ENCODE results near the gene SPOCD1. TPM values are rescaled to one million over a fixed set of nuclear protein-coding genes. Genes with fewer than 3 reads are reported as not detected.

Gene SPOCD1
- total RNA-seq, 1 experiment from 2014 or later: 0.66 TPM

GRCh38 chr1:31790140-31790539 is 25.7 kb downstream of the SPOCD1 start:
- H3K4me3 ChIP-seq (ENCODE audit: low read depth, low read length): no peak overlapping the region
- no TSS peak for BruUV-seq (replicated peaks)
- H3K27me3 ChIP-seq (replicated peaks; ENCODE audit: control insufficient read depth, insufficient read depth, low read length): no peaks in the 10 kb centered on the region
- POLR2A ChIA-PET: no interaction called here
- TF ChIP-seq, protein P1, sequence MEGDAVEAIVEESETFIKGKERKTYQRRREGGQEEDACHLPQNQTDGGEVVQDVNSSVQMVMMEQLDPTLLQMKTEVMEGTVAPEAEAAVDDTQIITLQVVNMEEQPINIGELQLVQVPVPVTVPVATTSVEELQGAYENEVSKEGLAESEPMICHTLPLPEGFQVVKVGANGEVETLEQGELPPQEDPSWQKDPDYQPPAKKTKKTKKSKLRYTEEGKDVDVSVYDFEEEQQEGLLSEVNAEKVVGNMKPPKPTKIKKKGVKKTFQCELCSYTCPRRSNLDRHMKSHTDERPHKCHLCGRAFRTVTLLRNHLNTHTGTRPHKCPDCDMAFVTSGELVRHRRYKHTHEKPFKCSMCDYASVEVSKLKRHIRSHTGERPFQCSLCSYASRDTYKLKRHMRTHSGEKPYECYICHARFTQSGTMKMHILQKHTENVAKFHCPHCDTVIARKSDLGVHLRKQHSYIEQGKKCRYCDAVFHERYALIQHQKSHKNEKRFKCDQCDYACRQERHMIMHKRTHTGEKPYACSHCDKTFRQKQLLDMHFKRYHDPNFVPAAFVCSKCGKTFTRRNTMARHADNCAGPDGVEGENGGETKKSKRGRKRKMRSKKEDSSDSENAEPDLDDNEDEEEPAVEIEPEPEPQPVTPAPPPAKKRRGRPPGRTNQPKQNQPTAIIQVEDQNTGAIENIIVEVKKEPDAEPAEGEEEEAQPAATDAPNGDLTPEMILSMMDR (IDR thresholded peaks at IDR 0.05; ENCODE audit: insufficient read depth in 1 of 2, low read depth in 1 of 2, low read length in 1 of 2, severe bottlenecking in 1 of 2, unreplicated experiment in 1 of 2): no peak
- no peaks in the 10 kb centered on the region for H3K27me3 Mint-ChIP-seq (ENCODE audit: insufficient read depth, unreplicated experiment)
- intact Hi-C loops (cut with micrococcal nuclease; ENCODE audit: unreplicated experiment): no loop called here
- H3K4me1 Mint-ChIP-seq (ENCODE audit: low read depth, unreplicated experiment): no peaks in the 10 kb centered on the region
- CTCF ChIA-PET: interaction anchor here (1.2 to 2.0 kb wide), 3 partner anchors 45 to 174 kb away, joined by 3 to 16 read pairs (median 12); no protein-coding TSS in a partner anchor
- no peaks in the 10 kb centered on the region for H3K36me3 Mint-ChIP-seq (ENCODE audit: insufficient read depth, unreplicated experiment)
- no peak overlapping the region for H3K4me3 Mint-ChIP-seq (ENCODE audit: unreplicated experiment)
- DNase-seq: peak in 1 of 2 experiments; percentile 7
- no peaks in the 10 kb centered on the region for H3K9me3 Mint-ChIP-seq (ENCODE audit: unreplicated experiment)
- H3K36me3 ChIP-seq (ENCODE audit: control insufficient read depth, insufficient read depth, low read length): no peaks in the 10 kb centered on the region
- H3K4me1 ChIP-seq: 0 out of 2 replicates have a peak, but pooled peaks cover 7% of the 10 kb centered on the region
- no peak overlapping the region for H3K27ac Mint-ChIP-seq (ENCODE audit: unreplicated experiment)
- H3K9me3 ChIP-seq: no peaks in the 10 kb centered on the region

DNA sequence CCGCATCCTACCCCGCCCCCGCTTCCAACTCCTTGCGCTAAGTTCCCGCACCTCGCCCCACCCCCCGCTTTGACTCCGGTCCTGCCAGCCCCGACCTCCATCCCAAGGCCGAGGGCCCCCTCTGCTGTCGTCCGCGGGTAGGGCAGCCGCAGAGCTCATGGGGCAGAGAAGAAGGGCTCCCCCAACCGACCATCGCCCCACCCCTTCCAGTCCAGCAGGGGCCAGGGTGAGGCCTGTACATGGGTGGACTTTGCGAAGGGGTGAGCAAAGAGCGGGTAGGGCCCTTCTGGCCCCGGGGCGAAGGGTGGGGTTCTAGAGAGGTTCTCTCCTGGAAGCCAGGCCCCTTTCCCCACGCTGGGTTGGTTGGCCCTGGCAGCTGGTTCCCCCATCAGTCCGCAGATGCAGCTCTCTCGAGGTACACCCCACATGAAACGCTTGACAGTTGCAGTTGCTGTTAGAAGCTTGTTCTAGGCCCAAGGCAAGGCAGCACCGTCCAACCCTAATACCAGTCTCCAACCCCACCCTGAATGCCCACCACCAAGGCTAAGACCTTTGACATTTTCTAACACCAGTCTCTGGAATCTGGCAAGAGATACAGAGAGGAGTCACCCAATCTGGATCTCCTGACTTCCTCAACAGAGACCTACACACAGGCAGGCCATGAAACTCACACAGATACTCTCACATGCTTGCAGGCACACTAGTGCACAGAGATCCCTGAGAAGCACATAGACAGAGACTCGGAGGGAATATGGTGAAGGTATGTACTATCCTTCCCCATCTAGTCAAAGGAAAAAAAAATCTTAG is 26.4 kb downstream of the SPOCD1 start:
- no peaks in the 10 kb centered on the region for H3K4me1 Mint-ChIP-seq (ENCODE audit: low read depth, unreplicated experiment)
- H3K36me3 Mint-ChIP-seq (ENCODE audit: insufficient read depth, unreplicated experiment): no peaks in the 10 kb centered on the region
- H3K4me3 ChIP-seq (ENCODE audit: low read depth, low read length): peak overlapping the region; percentile 54
- no peaks in the 10 kb centered on the region for H3K9me3 ChIP-seq
- ChIA-PET CTCF (interaction anchor here (0.6 to 2.0 kb wide), 32 partner anchors 9 to 604 kb away, joined by 3 to 36 read pairs (median 5); partner anchors contain the start of genes COL16A1, KHDRBS1, PEF1 and PTP4A2), POLR2A (interaction anchor here (0.5 to 1.5 kb wide), 6 partner anchors 27 to 277 kb away, joined by 3 to 5 read pairs (median 3); no protein-coding TSS in a partner anchor)
- DNase-seq: peak; percentile 92 to 95
- peak overlapping the region; percentile 90 for H3K27ac Mint-ChIP-seq (ENCODE audit: unreplicated experiment)
- no peaks in the 10 kb centered on the region for H3K9me3 Mint-ChIP-seq (ENCODE audit: unreplicated experiment)
- no peaks in the 10 kb centered on the region for H3K27me3 ChIP-seq (replicated peaks; ENCODE audit: control insufficient read depth, insufficient read depth, low read length)
- H3K27me3 Mint-ChIP-seq (ENCODE audit: insufficient read depth, unreplicated experiment): no peaks in the 10 kb centered on the region
- H3K4me1 ChIP-seq: 0 out of 2 replicates have a peak, but pooled peaks cover 7% of the 10 kb centered on the region
- H3K4me3 Mint-ChIP-seq (ENCODE audit: unreplicated experiment): peak overlapping the region; percentile 74
- no peaks in the 10 kb centered on the region for H3K36me3 ChIP-seq (ENCODE audit: control insufficient read depth, insufficient read depth, low read length)
- TF ChIP-seq, protein P1 (IDR thresholded peaks at IDR 0.05; ENCODE audit: insufficient read depth in 1 of 2, low read depth in 1 of 2, low read length in 1 of 2, severe bottlenecking in 1 of 2, unreplicated experiment in 1 of 2): peak; percentile 72 to 90
- BruUV-seq (replicated peaks): no TSS peak
- intact Hi-C loops (cut with micrococcal nuclease; ENCODE audit: unreplicated experiment): loop anchor here (1.0 to 5.0 kb wide), 3 partner anchors 27 to 227 kb away; no protein-coding TSS in a partner anchor

DNA sequence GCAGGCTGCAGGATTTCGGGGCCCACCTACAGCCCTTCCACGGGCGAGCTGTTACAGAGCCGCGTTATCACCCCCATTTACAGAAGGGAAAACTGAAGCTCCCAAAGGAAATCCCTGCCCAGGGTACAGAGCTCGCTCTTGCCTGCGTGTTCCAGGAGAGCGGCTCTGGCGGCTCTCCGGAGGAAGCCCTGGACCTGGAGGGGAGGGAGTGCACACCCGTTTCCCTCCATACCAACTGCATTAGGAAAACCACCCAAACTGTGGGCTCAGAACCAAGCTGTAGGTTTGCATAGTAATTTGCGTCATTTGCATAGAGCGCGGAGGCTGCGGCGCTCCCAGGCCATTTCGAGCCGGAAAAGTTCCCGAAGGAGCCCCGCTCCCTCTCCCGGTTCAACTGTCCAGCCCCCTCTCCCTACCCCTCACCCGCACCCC is 27.0 kb downstream of the SPOCD1 start:
- Histone ChIP-seq H3K4me3 (ENCODE audit: low read depth, low read length) (peak overlapping the region; percentile 54), H3K36me3 (ENCODE audit: control insufficient read depth, insufficient read depth, low read length) (no peaks in the 10 kb centered on the region), H3K27me3 (replicated peaks; ENCODE audit: control insufficient read depth, insufficient read depth, low read length) (no peaks in the 10 kb centered on the region), H3K4me1 (0 out of 2 replicates have a peak, but pooled peaks cover 7% of the 10 kb centered on the region), H3K9me3 (no peaks in the 10 kb centered on the region)
- Mint-ChIP-seq H3K27me3 (ENCODE audit: insufficient read depth, unreplicated experiment) (no peaks in the 10 kb centered on the region), H3K9me3 (ENCODE audit: unreplicated experiment) (no peaks in the 10 kb centered on the region), H3K27ac (ENCODE audit: unreplicated experiment) (peak overlapping the region; percentile 90), H3K4me1 (ENCODE audit: low read depth, unreplicated experiment) (no peaks in the 10 kb centered on the region), H3K36me3 (ENCODE audit: insufficient read depth, unreplicated experiment) (no peaks in the 10 kb centered on the region), H3K4me3 (ENCODE audit: unreplicated experiment) (peak overlapping the region; percentile 74)
- ChIA-PET CTCF (interaction anchor here (0.6 to 2.0 kb wide), 32 partner anchors 9 to 603 kb away, joined by 3 to 36 read pairs (median 5); partner anchors contain the start of genes COL16A1, KHDRBS1, PEF1 and PTP4A2), POLR2A (interaction anchor here (0.6 to 1.5 kb wide), 5 partner anchors 156 to 610 kb away, joined by 3 to 5 read pairs (median 4); no protein-coding TSS in a partner anchor)
- TF ChIP-seq, protein P1 (IDR thresholded peaks at IDR 0.05; ENCODE audit: insufficient read depth in 1 of 2, low read depth in 1 of 2, low read length in 1 of 2, severe bottlenecking in 1 of 2, unreplicated experiment in 1 of 2): no peak
- no peak for DNase-seq
- BruUV-seq (replicated peaks): no TSS peak
- intact Hi-C loops (cut with micrococcal nuclease; ENCODE audit: unreplicated experiment): loop anchor here (1.0 to 5.0 kb wide), 4 partner anchors 27 to 227 kb away; no protein-coding TSS in a partner anchor
